GM13976 (cell line): ENCODE results near the gene MAN2A2.

Experiments used
- DNase-seq: peaks from one replicate; pipeline ENCODE4 v3.0.0; 2012; ENCODE audit warnings: low spot score
- in situ Hi-C: fragments of 300-500 bp; cut with MboI; formaldehyde crosslinking; loops from one replicate; pipeline ENCODE4 v1.12.0; 2022; ENCODE audit warnings: low sequenced_read_pairs, mixed read lengths, inconsistent platforms; ENCODE audit not compliant: unreplicated experiment
- TF ChIP-seq, protein P1 (sequence below): IDR thresholded peaks from 2 replicates; pipeline ENCODE4 v1.5.1; 2012; ENCODE audit warnings: borderline replicate concordance, mild to moderate bottlenecking; ENCODE audit not compliant: insufficient read depth; ENCODE audit errors: extremely low read depth, missing control alignments, control extremely low read depth

The MAN2A2 gene

DNA sequence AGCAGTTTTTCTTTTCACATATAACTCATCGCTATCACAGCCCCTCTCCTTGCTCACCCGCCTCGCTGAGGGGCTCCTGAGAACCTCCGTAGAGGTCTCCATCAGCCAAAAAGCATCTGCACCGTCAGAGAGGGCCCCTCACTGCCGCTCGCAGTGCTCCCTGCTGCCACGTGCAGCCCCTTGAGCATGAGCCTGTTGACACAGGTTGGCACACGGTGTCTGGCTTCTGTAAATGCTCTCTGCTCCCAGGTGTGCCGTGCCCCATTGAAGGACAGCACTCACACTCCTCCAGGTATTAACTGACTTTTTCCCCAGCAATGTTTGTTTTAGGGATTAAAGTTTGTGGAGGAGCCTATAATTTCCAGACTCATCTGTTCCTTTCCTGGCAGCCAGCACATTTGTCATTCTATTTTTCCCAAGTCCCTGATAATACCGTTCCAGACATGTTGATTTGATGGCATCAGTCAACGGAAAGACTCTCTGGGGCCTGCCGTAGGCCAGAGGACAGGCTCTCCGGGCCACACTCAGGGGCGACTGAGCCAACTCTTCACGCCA lies 36.9 kb upstream of the MAN2A2 start:
- TF ChIP-seq, protein P1, sequence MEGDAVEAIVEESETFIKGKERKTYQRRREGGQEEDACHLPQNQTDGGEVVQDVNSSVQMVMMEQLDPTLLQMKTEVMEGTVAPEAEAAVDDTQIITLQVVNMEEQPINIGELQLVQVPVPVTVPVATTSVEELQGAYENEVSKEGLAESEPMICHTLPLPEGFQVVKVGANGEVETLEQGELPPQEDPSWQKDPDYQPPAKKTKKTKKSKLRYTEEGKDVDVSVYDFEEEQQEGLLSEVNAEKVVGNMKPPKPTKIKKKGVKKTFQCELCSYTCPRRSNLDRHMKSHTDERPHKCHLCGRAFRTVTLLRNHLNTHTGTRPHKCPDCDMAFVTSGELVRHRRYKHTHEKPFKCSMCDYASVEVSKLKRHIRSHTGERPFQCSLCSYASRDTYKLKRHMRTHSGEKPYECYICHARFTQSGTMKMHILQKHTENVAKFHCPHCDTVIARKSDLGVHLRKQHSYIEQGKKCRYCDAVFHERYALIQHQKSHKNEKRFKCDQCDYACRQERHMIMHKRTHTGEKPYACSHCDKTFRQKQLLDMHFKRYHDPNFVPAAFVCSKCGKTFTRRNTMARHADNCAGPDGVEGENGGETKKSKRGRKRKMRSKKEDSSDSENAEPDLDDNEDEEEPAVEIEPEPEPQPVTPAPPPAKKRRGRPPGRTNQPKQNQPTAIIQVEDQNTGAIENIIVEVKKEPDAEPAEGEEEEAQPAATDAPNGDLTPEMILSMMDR: no peak
- DNase-seq: no peak
- in situ Hi-C loops: no loop called here

DNA sequence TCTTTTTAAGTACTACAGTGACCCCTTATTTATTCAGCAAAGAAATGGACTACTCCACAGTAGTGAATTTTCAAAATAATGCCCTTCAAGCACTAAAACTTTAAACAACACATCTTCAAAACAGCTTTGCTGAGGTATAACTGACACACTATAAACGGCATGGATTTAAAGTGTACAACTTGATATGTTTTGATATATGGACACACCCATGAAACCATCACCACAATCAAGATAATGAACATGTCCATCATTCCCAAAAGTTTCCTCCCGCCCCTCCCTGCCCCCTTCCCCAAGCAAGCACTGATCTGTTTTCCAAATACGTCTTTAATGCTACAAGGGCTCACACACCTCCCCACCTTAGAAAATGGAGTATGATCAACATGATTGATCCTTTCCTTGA lies 36.3 kb upstream of the MAN2A2 start:
- DNase-seq: no peak
- TF ChIP-seq, protein P1: no peak
- in situ Hi-C loops: no loop called here

DNA sequence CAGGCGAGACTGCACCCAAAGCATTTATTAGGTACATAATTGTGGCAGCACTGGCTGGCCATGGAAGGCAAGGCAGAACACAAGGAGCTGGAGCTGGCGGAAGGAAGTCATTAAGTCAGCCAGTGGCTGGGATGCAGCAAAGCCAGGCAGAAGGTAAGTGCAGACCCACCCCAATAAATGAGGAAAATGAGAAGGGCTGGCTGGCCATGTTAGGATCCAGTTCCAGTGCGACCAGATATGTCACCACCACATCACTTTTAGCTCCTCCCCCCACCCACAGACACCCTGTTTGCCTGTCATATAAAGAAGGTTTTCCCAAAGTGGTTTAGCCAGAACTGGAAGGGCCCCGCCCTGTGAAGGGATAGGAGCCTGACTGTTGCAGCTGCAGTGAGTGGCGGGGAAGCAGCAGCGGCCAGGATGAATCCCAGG lies 34.8 kb upstream of the MAN2A2 start, which contains the start of gene FURIN:
TSS of gene FURIN (plus strand) at position 328 of the 429 bp plus-strand sequence. CDS start 7,153 bp downstream, outside the sequence.
- in situ Hi-C loops: no loop called here
- no peak for DNase-seq
- TF ChIP-seq, protein P1: no peak

- DNase-seq: no peak
- TF ChIP-seq, protein P1: no peak
- in situ Hi-C loops: no loop called here
Measured at GRCh38 chr15:90869140-90869541, 34.0 kb upstream of the MAN2A2 start.

DNA sequence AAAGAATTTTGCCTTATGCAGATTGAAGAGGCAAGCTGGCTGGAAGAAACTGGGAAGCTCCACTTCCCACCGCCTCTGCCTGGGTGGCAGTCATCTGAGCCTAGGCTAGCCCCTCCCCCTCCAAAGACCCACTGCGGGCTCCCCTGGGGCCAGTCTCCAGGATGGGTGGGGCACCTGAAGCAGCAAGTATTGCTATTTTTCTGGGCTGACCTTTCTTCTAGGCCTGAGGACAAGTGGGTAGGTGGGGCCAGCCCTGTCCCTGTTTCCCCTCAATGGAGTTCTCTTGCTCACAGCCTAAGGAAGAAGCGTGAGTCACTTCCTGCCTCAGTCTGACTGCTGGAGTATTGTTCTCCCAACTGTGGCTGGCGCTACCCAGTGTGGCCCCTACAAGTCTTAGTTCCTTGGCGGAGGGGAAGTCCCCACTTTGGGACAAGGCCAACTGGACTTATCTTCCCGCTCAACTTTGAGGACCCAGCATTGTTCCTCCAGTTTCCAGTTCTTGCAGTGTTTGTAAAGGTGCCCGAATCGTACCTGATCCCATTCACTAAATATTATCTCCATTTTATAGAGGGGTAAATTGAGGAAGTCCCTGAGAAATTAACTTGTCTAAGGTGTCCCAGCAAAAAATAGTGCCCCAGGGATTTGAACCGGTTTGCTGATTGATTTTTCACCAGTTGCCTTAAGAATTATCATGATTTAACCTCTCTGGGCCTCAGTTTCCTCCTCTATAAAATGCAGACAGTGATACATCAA lies 33.3 kb upstream of the MAN2A2 start:
- TF ChIP-seq, protein P1: no peak
- no peak for DNase-seq
- in situ Hi-C loops: no loop called here

DNA sequence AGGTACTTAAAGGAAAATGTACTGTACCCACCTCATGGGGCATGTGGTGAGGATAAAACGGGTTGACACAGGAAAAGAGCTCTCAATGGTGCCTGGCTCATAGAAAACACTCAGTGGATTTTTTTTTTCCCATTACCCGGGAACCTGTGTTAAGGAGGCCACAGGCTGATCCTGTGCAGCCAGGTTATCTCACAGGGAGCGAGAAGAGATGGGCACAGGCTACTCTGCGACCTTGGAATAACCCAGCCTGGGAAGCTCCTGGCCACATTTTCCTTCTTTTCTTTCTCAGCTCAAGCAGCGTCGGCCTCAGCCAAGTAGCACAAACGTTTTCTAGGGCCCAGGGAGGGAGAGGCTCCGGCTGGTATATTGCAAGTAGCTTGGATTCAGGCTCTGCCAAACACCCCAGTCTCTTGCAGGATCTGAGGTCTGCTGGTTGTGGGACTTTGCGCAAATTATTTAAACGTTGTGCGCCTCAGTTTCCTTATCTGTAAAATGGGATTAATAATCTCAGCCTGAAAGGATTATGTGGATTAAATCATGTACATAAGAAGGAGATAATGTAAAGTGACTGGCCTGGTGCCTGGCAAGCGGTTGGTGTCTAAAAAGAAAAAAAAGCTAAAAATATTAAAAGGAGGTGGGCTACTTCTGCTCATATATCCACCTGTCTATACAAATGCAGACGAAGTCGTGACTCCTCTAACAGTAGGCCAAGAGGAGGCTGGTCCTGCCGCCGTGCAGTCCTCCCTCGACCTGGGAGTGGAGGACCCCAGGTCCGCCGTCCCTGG lies 32.6 kb upstream of the MAN2A2 start:
- DNase-seq: no peak
- in situ Hi-C loops: no loop called here
- TF ChIP-seq, protein P1: no peak
